ENCODE measurements around the gene UBP1. TPM values are rescaled to one million over a fixed set of nuclear protein-coding genes. Genes with fewer than 3 reads are reported as not detected.
A peak's percentile ranks its signal among the peaks of the same experiment; 100 is the strongest.
"Not testable (repeated sequence)": the region's sequence is repeated elsewhere in the genome, so short reads cannot be mapped to it uniquely, and the experiment has no call there.

The UBP1 gene
- total RNA-seq, 1 donor, result 48.3 TPM

DNA sequence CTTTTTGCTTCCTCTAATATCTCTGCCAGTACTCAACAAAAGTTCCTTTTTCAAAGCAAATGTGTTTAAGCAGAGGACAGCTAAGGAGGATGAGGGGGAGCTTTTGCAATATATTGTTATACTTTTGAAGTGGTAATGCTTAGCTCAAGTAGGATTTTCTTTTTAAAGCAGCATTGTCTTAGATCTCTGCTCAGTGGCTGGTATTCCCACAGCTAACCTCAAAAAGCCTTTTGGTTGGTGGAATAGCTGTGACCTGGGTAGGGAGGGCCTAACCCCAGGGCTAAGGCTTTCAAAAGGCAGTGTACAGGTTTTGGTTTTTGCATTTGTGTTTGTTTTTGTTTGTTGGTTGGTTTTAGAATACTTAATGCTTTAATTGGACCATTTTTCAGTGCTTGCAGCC lies 76.1 kb downstream of the UBP1 start:
- no peak overlapping the region for H3K4me3 ChIP-seq (ENCODE audit: low read depth, low read length)
- TF ChIP-seq, protein P1, sequence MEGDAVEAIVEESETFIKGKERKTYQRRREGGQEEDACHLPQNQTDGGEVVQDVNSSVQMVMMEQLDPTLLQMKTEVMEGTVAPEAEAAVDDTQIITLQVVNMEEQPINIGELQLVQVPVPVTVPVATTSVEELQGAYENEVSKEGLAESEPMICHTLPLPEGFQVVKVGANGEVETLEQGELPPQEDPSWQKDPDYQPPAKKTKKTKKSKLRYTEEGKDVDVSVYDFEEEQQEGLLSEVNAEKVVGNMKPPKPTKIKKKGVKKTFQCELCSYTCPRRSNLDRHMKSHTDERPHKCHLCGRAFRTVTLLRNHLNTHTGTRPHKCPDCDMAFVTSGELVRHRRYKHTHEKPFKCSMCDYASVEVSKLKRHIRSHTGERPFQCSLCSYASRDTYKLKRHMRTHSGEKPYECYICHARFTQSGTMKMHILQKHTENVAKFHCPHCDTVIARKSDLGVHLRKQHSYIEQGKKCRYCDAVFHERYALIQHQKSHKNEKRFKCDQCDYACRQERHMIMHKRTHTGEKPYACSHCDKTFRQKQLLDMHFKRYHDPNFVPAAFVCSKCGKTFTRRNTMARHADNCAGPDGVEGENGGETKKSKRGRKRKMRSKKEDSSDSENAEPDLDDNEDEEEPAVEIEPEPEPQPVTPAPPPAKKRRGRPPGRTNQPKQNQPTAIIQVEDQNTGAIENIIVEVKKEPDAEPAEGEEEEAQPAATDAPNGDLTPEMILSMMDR (IDR thresholded peaks at IDR 0.05; ENCODE audit: insufficient read depth, low read length), result no peak
- no peak for DNase-seq (ENCODE audit: low read depth)

- no peak overlapping the region for H3K4me3 ChIP-seq (ENCODE audit: low read depth, low read length)
- TF ChIP-seq, protein P1 (IDR thresholded peaks at IDR 0.05; ENCODE audit: insufficient read depth, low read length), result no peak
- DNase-seq (ENCODE audit: low read depth), result no peak
Observed at GRCh38 chr3:33363113-33363800, 76.9 kb downstream of the UBP1 start.

- peak; percentile 86 for DNase-seq (ENCODE audit: low read depth)
- TF ChIP-seq, protein P1 (IDR thresholded peaks at IDR 0.05; ENCODE audit: insufficient read depth, low read length), result no peak
- H3K4me3 ChIP-seq (ENCODE audit: low read depth, low read length), result no peak overlapping the region
Observed at GRCh38 chr3:33360136-33360825, 79.9 kb downstream of the UBP1 start.

DNA sequence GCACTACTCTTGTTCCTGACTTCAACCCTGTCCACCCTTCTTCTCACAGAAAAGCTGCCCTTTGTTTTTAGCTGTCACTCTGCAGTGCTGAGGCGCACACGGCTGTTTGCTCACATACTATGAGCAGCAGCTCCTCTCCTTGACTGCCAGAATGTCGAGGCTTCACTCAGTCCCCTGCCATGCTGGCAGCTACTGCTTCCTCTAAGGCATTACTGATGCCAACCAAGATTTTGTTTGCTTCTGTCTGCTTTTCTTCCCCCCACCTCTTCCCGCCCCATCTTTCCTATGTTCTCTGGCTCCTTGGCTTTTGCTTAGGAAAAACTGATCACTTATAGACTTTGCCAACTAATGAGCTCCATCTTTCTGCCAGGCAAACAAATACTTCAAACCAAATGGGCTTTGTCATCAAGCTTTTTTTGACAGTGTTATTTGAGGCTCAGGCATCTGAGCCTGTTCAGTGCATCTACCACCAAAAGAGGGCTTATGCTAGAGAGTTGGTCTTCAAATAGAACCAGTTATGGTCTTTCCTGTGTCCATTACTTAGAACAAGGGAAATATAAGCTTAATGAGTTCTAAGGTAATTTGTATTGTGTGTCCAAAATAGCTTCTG lies 81.9 kb downstream of the UBP1 start:
- TF ChIP-seq, protein P1 (IDR thresholded peaks at IDR 0.05; ENCODE audit: insufficient read depth, low read length), result no peak
- no peak overlapping the region for H3K4me3 ChIP-seq (ENCODE audit: low read depth, low read length)
- no peak for DNase-seq (ENCODE audit: low read depth)

GRCh38 chr3:33355611-33356010 lies 84.6 kb downstream of the UBP1 start:
- H3K4me3 ChIP-seq (ENCODE audit: low read depth, low read length), result peak overlapping the region; percentile 10
- peak; percentile 77 for DNase-seq (ENCODE audit: low read depth)
- TF ChIP-seq, protein P1 (IDR thresholded peaks at IDR 0.05; ENCODE audit: insufficient read depth, low read length), result no peak

DNA sequence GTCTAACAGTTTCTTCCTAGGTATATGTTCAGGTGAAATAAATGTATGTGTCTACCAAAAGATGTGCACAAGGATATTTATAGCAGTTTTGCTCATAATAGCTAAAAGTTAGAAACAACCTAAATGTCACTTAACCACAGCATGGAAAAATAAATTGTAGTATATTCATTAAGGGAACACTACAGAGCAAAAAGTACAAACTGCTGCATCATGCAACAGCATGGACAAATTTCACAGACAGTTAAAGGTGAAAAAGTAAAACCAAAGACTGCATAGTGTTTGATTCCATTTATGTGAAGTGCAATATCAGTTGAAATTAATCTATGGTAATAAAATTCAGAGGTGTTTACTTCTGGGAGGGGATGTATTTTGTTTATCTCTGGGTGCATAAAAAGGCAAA lies 100.4 kb downstream of the UBP1 start:
- no peak for DNase-seq (ENCODE audit: low read depth)
- no peak overlapping the region for H3K4me3 ChIP-seq (ENCODE audit: low read depth, low read length)
- TF ChIP-seq, protein P1 (IDR thresholded peaks at IDR 0.05; ENCODE audit: insufficient read depth, low read length), result no peak

- not testable (repeated sequence) for DNase-seq (ENCODE audit: low read depth); H3K4me3 ChIP-seq (ENCODE audit: low read depth, low read length)
Observed at GRCh38 chr3:33338936-33339465, 101.2 kb downstream of the UBP1 start.
